GM19468 (cell line): ENCODE measurements around the gene ZMYND10.
A peak's percentile ranks its signal among the peaks of the same experiment; 100 is the strongest.

ENCODE experiments used
- ATAC-seq: cut with Tn5 transposase; IDR thresholded peaks from one replicate; pipeline ENCODE4 v1.9.1; 2021; ENCODE audit warnings: mild to moderate bottlenecking, moderate library complexity, moderate number of reproducible peaks; ENCODE audit not compliant: unreplicated experiment; ENCODE audit errors: extremely low read depth

Gene ZMYND10

GRCh38 chr3:50372349-50372748 lies 26.8 kb upstream of the ZMYND10 start:
- ATAC-seq: no peak

- no peak for ATAC-seq
These were observed 25.7 kb upstream of the ZMYND10 start for GRCh38 chr3:50371133-50371685.

GRCh38 chr3:50370594-50370993 lies 25.1 kb upstream of the ZMYND10 start:
- ATAC-seq: no peak

GRCh38 chr3:50369012-50369670 lies 23.6 kb upstream of the ZMYND10 start:
- no peak for ATAC-seq

GRCh38 chr3:50365842-50366220 lies 20.3 kb upstream of the ZMYND10 start:
- ATAC-seq: no peak

GRCh38 chr3:50365080-50365841 lies 19.7 kb upstream of the ZMYND10 start:
- no peak for ATAC-seq

- no peak for ATAC-seq
These were observed 19.1 kb upstream of the ZMYND10 start for GRCh38 chr3:50364573-50365079.

- ATAC-seq: no peak
These were observed 14.2 kb upstream of the ZMYND10 start for GRCh38 chr3:50359760-50360110.

GRCh38 chr3:50358911-50359759 lies 13.6 kb upstream of the ZMYND10 start, which contains the start of gene TMEM115:
TSS of gene TMEM115 (minus strand) at chr3:50359521. CDS start at chr3:50359063, 458 bp downstream.
- ATAC-seq: peak; percentile 83

GRCh38 chr3:50358355-50358910 lies 12.9 kb upstream of the ZMYND10 start:
- no peak for ATAC-seq

- ATAC-seq: no peak
These were observed 11.9 kb upstream of the ZMYND10 start for GRCh38 chr3:50357481-50357880.

GRCh38 chr3:50356553-50356952 lies 11.0 kb upstream of the ZMYND10 start:
- no peak for ATAC-seq

- no peak for ATAC-seq
These were observed 10.5 kb upstream of the ZMYND10 start for GRCh38 chr3:50355829-50356552.

GRCh38 chr3:50354850-50355249 lies 9.3 kb upstream of the ZMYND10 start:
- ATAC-seq: no peak

GRCh38 chr3:50354186-50354764 lies 8.7 kb upstream of the ZMYND10 start:
- ATAC-seq: no peak

- ATAC-seq: no peak
These were observed 7.9 kb upstream of the ZMYND10 start for GRCh38 chr3:50353245-50354004.

- no peak for ATAC-seq
These were observed 7.2 kb upstream of the ZMYND10 start for GRCh38 chr3:50352781-50353180.

GRCh38 chr3:50351323-50351697 lies 5.8 kb upstream of the ZMYND10 start:
- ATAC-seq: no peak
